Endothelial cell of umbilical vein (primary cell): ENCODE measurements around the gene IL4R. TPM values are rescaled to one million over a fixed set of nuclear protein-coding genes. Genes with fewer than 3 reads are reported as not detected.

Experiments
- BruUV-seq: library from RNA; stranded (reverse); fragments of 400-500 nt; replicated peaks from 2 replicates; lab custom pipeline; 2021; lab: Mats Ljungman, UMichigan
- CTCF ChIA-PET: fragments of 300-600, 350-600 bp; sonication (Branson Sonifier 250); formaldehyde crosslinking; loops from one replicate; lab custom pipeline; 2021; ENCODE audit warnings: antibody characterized with exemption, inconsistent platforms; lab: Charles Lee
- POLR2A ChIA-PET: fragments of 300-600, 350-600 bp; sonication (Branson Sonifier 250); formaldehyde crosslinking; loops from one replicate; lab custom pipeline; 2021; ENCODE audit warnings: antibody characterized with exemption, inconsistent platforms; lab: Charles Lee
- DNase-seq: peaks from one replicate; pipeline ENCODE4 v3.0.0-alpha.2; 2011; ENCODE audit warnings: low read depth, low spot score
- FAIRE-seq: peaks from 2 replicates; lab custom pipeline; 2011; peaks lifted over from hg19 to GRCh38; lab: Jason Lieb, UNC
- H2AFZ ChIP-seq: 2 replicates; pipeline ENCODE4 v1.6.0; 2012; ENCODE audit warnings: low read depth, low read length, control low read depth, inconsistent platforms
- H3K27ac ChIP-seq: 2 replicates; pipeline ENCODE4 v1.5.1; 2011; ENCODE audit warnings: low read depth, mild to moderate bottlenecking, control low read depth, low read length, moderate library complexity; ENCODE audit not compliant: insufficient read depth
- H3K27me3 ChIP-seq, 2 experiments: 2 replicates each; pipeline versions ENCODE4 v1.6.0 to v1.6.1; 2011; ENCODE audit warnings: low read length in 2 of 2, mixed read lengths in 1 of 2; ENCODE audit not compliant: control insufficient read depth in 2 of 2, insufficient read depth in 2 of 2
- H3K36me3 ChIP-seq, 2 experiments: 2 replicates in 1 of 2; 3 replicates in 1 of 2; pipeline ENCODE4 v1.5.1; 2011; ENCODE audit warnings: low read length in 2 of 2, mild to moderate bottlenecking in 1 of 2, moderate library complexity in 1 of 2; ENCODE audit not compliant: control insufficient read depth in 2 of 2, insufficient read depth in 2 of 2; ENCODE audit errors: extremely low read depth in 1 of 2
- H3K4me1 ChIP-seq: 3 replicates; pipeline ENCODE4 v1.5.1; 2011; ENCODE audit warnings: mild to moderate bottlenecking, low read length; ENCODE audit not compliant: control insufficient read depth, insufficient read depth; ENCODE audit errors: extremely low read depth
- H3K4me2 ChIP-seq: 2 replicates; pipeline ENCODE4 v1.6.1; 2011; ENCODE audit warnings: low read length, control low read depth, mixed read lengths; ENCODE audit not compliant: insufficient read depth
- H3K4me3 ChIP-seq, 3 experiments: fragments of 200-600 bp in 1 of 3; sonication (generic), shearing (Covaris generic) in 1 of 3; replicated peaks in 1 of 3; 2 replicates each; pipeline ENCODE4 v1.5.1; 2011 to 2016; ENCODE audit warnings: control low read depth in 3 of 3, low read length in 3 of 3, mild to moderate bottlenecking in 2 of 3, inconsistent platforms in 1 of 3, low read depth in 1 of 3, moderate library complexity in 1 of 3; ENCODE audit not compliant: insufficient read depth in 1 of 3
- H3K79me2 ChIP-seq: 2 replicates; pipeline ENCODE4 v1.6.0; 2012; ENCODE audit warnings: low read length, inconsistent platforms; ENCODE audit not compliant: control insufficient read depth, insufficient read depth
- H3K9ac ChIP-seq: replicated peaks from 2 replicates; pipeline ENCODE3; 2011; ENCODE audit warnings: low read length, control low read depth; ENCODE audit not compliant: insufficient read depth; ENCODE audit errors: extremely low read depth
- H3K9me1 ChIP-seq: replicated peaks from 3 replicates; pipeline ENCODE4 v1.6.0; 2011; ENCODE audit warnings: mild to moderate bottlenecking, low read length; ENCODE audit not compliant: control insufficient read depth, insufficient read depth; ENCODE audit errors: extremely low read depth
- H3K9me3 ChIP-seq: replicated peaks from 2 replicates; pipeline ENCODE4 v1.5.1; 2012; ENCODE audit warnings: low read length, inconsistent platforms; ENCODE audit not compliant: control insufficient read depth, insufficient read depth
- H4K20me1 ChIP-seq: replicated peaks from 2 replicates; pipeline ENCODE3; 2011; ENCODE audit warnings: mild to moderate bottlenecking, low read length; ENCODE audit not compliant: control insufficient read depth, insufficient read depth; ENCODE audit errors: extremely low read depth
- EZH2 ChIP-seq: IDR thresholded peaks from 2 replicates; pipeline ENCODE4 v1.6.1; 2012; ENCODE audit warnings: borderline replicate concordance, low read depth, mild to moderate bottlenecking, moderate library complexity, low read length, inconsistent platforms; ENCODE audit not compliant: severe bottlenecking
- GATA2 ChIP-seq: IDR thresholded peaks from 2 replicates; pipeline ENCODE4 v1.7.0; 2011; ENCODE audit warnings: low read depth, mild to moderate bottlenecking, moderate library complexity, mixed read lengths, low read length; ENCODE audit not compliant: insufficient read length, insufficient read depth
- JUN ChIP-seq: IDR thresholded peaks from 2 replicates; pipeline ENCODE4 v1.6.1; 2011; ENCODE audit warnings: borderline replicate concordance, low read depth; ENCODE audit not compliant: insufficient read length, insufficient read depth
- MYC ChIP-seq: IDR thresholded peaks from one replicate; pipeline ENCODE4 v1.6.1; 2011; ENCODE audit warnings: mild to moderate bottlenecking, low read depth, low read length
- dilution Hi-C: fragments of 300-500 bp; cut with MboI; formaldehyde crosslinking; loops from one replicate; pipeline ENCODE4 v1.15.0; 2019; ENCODE audit warnings: low sequenced_read_pairs; ENCODE audit not compliant: extremely low pct_ligation_motif_present
- intact Hi-C: fragments of 100-400 bp; cut with micrococcal nuclease; formaldehyde crosslinking; loops from one replicate; pipeline ENCODE4 v1.10.0; 2022
- polyA plus RNA-seq, 4 experiments: library from polyadenylated mRNA; depleted of rRNA in 3 of 4; stranded (reverse) in 3 of 4; unstranded in 1 of 4; fragments of >200 nt; gene quantifications; 2 replicates each; pipeline versions ENCODE4 v1.2.1 to v1.2.3, GENCODE V29; 2011 to 2012; ENCODE audit warnings: missing spikeins in 1 of 4
- total RNA-seq: library from RNA; stranded (reverse); gene quantifications from 2 replicates; pipeline ENCODE4 v1.2.3, GENCODE V29; 2021
- TF ChIP-seq, protein P1 (sequence below), 2 donors: IDR thresholded peaks; 1 replicate in 1 of 2; 2 replicates in 1 of 2; pipeline ENCODE4 v1.5.1; 2011; ENCODE audit warnings: low read length in 2 of 2, mild to moderate bottlenecking in 2 of 2, moderate library complexity in 2 of 2, control low read depth in 1 of 2, inconsistent platforms in 1 of 2, low read depth in 1 of 2; ENCODE audit not compliant: insufficient read depth in 1 of 2; ENCODE audit errors: extremely low read depth in 1 of 2

Gene IL4R
- total and polyA plus RNA-seq, 2 donors (not counting 3 experiments of a cell fraction or from before 2014, with no cell fraction given), result 138 to 139 TPM

DNA sequence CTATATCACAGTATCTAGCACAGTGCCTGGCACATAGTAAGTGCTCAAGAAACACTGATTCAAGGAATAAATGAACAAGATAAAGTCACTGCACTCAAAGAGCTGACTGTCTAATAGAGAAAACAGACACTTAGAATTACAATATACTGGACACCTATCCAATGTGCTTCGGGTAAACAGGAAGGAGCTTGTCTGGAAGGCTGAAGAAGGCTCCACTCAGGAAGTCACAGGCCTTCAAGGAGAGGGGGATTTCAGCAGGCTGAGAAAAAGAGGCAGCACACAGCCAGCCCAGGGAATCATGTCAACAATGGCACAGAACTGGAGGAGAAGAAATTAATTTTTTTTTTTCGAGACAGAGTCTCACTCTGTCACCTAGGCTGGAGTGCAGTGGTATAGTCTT, 9.7 kb upstream of the IL4R start:
- Histone ChIP-seq H3K27me3 (no peaks in the 10 kb centered on the region), H3K79me2 (no peaks in the 10 kb centered on the region), H3K36me3 (no peaks in the 10 kb centered on the region), H3K4me1 (peaks cover 23% of the 10 kb centered on the region), H3K9me1 (no peaks in the 10 kb centered on the region), H2AFZ (no peak overlapping the region), H3K9me3 (no peaks in the 10 kb centered on the region), H3K4me2 (no peak overlapping the region), H4K20me1 (no peaks in the 10 kb centered on the region), H3K27ac (no peak overlapping the region), H3K9ac (no peak overlapping the region), H3K4me3 (no peak overlapping the region)
- no peak for TF ChIP-seq MYC
- no peak for TF ChIP-seq GATA2
- TF ChIP-seq, protein P1, sequence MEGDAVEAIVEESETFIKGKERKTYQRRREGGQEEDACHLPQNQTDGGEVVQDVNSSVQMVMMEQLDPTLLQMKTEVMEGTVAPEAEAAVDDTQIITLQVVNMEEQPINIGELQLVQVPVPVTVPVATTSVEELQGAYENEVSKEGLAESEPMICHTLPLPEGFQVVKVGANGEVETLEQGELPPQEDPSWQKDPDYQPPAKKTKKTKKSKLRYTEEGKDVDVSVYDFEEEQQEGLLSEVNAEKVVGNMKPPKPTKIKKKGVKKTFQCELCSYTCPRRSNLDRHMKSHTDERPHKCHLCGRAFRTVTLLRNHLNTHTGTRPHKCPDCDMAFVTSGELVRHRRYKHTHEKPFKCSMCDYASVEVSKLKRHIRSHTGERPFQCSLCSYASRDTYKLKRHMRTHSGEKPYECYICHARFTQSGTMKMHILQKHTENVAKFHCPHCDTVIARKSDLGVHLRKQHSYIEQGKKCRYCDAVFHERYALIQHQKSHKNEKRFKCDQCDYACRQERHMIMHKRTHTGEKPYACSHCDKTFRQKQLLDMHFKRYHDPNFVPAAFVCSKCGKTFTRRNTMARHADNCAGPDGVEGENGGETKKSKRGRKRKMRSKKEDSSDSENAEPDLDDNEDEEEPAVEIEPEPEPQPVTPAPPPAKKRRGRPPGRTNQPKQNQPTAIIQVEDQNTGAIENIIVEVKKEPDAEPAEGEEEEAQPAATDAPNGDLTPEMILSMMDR (IDR thresholded peaks at IDR 0.05; ENCODE audit: extremely low read depth in 1 of 2, insufficient read depth in 1 of 2, low read depth in 1 of 2, low read length in 2 of 2), result no peak
- no peak for TF ChIP-seq JUN
- TF ChIP-seq EZH2, result no peak
- BruUV-seq, result no TSS peak
- ChIA-PET POLR2A (no interaction called here), CTCF (interaction anchor here (1.4 kb wide), 1 partner anchor 15 kb away, joined by 3 read pairs; no protein-coding TSS in a partner anchor)
- DNase-seq (peak; percentile 24), FAIRE-seq (no peak)
- intact Hi-C loops (no loop called here), dilution Hi-C loops (no loop called here)
